GM19240 (cell line): ENCODE results near the gene MYPN.
"Not testable (repeated sequence)": the region's sequence is repeated elsewhere in the genome, so short reads cannot be mapped to it uniquely, and the experiment has no call there.

Experiments used
- DNase-seq: peaks from one replicate; pipeline ENCODE4 v3.0.0; 2011; ENCODE audit warnings: low spot score; ENCODE audit not compliant: insufficient read length

Gene MYPN, protein sequence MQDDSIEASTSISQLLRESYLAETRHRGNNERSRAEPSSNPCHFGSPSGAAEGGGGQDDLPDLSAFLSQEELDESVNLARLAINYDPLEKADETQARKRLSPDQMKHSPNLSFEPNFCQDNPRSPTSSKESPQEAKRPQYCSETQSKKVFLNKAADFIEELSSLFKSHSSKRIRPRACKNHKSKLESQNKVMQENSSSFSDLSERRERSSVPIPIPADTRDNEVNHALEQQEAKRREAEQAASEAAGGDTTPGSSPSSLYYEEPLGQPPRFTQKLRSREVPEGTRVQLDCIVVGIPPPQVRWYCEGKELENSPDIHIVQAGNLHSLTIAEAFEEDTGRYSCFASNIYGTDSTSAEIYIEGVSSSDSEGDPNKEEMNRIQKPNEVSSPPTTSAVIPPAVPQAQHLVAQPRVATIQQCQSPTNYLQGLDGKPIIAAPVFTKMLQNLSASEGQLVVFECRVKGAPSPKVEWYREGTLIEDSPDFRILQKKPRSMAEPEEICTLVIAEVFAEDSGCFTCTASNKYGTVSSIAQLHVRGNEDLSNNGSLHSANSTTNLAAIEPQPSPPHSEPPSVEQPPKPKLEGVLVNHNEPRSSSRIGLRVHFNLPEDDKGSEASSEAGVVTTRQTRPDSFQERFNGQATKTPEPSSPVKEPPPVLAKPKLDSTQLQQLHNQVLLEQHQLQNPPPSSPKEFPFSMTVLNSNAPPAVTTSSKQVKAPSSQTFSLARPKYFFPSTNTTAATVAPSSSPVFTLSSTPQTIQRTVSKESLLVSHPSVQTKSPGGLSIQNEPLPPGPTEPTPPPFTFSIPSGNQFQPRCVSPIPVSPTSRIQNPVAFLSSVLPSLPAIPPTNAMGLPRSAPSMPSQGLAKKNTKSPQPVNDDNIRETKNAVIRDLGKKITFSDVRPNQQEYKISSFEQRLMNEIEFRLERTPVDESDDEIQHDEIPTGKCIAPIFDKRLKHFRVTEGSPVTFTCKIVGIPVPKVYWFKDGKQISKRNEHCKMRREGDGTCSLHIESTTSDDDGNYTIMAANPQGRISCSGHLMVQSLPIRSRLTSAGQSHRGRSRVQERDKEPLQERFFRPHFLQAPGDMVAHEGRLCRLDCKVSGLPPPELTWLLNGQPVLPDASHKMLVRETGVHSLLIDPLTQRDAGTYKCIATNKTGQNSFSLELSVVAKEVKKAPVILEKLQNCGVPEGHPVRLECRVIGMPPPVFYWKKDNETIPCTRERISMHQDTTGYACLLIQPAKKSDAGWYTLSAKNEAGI (N-terminal part only)

DNA sequence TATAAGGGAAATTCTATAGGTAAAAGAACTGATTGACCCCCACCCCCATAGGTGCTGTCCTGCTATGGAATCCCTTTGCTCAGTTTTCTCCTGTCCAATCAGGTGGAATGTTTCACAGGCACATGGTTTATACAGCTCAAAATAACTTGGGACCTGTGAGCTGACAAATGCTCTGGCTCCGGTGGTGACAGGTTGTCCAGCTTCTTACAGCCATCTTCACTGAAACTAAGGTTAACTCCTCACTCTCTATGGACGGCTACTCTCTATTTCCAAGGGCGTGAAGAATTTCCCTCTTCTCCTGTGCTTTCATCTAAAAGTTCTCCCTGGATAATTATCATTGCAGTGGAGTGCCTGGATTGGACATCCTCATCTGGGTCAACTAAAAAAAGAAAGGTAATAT is at the start of gene MYPN:
Gene MYPN, plus strand, starts transcription at position 158 of the 400 bp plus-strand sequence. CDS start 11,951 bp downstream, outside the sequence.
- DNase-seq = no peak

DNA sequence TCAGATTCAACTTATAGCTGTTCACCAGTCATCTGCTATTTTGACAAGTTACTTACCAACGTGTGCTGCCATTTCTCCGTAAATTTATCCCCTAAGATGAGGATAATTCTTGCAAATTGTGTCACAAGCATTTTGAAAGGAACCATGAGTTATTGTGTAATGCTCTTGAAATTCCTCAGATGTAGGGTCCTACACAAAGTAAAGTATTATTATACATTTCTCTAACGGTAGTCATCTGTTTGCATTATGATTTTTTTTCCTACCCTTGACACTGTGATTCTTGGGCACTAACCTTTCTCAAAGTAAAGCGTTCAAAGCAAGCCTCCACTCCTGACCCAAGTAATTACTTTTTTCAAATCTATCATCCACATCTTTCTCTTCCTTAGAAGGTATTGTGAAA is 42.3 kb upstream of the MYPN start:
- no peak for DNase-seq

DNA sequence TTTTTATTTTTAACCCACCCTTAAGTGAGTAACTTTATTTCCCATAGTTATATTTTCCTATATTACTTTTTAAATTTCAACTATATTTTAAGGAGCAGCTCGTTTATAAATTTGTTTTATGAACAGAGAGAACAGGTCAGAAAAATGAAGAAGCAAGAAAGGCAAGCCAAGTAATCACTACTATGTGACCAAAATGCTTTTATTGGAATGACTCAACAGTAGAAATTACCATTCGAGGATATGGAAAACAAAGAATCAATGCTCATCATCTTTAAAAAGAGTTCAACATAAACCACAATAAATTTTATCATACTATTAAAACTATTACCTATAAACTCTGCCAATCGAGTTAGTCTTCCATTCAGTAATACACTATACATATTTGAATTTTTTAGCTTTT is 41.8 kb upstream of the MYPN start:
- DNase-seq = no peak

DNA sequence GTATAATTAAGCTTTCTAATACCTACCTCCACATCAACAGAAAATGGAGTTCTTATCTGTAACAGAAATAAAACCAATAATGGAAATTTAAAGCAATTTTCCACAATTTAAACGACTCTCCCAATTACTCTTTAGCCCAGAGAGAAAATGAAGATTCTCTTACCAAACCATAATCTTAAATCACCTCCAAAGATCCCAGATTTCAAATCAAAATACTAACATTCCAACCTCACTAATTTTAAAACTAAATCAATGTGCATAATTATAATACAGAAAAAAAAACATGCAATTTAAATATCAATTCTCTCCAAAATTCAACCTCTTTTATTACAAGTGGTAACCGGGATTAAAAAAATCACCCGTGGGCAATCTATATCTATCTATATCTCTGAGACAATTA is 35.7 kb upstream of the MYPN start:
- DNase-seq = no peak

DNA sequence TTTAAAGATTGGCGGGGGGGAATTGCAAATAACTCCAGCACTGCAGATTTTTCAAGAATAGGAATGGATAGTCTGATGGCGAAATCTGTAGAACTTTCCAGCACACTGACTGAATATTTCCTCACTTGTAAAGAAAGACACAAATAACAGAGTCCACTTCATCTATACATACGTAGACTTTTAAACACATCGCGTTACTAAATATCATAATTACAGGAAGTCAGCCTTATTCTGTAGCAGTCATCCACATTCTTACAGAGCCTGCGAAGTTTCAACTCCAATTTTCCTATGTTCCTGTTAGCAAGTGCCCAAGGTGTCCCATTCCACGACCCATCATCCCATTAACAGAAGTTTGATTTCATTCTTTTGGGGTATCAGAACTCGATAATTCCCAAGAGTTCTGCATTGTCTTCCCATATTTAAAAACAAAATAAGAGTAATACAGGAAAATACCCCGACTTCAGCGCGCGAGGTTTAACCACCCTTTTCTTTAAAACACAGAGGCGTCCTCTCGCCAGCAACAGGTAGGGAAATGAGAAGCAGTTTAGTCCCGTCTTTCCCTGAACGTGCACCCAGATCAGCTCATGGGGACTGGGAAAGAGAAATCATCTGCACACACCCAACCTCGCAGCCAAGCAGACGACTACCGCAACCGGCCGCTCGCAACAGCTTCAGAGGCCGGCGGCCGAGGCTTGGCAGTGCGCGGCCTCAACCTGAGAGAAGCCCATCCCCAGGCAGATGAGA is 35.1 kb upstream of the MYPN start:
- no peak for DNase-seq

DNA sequence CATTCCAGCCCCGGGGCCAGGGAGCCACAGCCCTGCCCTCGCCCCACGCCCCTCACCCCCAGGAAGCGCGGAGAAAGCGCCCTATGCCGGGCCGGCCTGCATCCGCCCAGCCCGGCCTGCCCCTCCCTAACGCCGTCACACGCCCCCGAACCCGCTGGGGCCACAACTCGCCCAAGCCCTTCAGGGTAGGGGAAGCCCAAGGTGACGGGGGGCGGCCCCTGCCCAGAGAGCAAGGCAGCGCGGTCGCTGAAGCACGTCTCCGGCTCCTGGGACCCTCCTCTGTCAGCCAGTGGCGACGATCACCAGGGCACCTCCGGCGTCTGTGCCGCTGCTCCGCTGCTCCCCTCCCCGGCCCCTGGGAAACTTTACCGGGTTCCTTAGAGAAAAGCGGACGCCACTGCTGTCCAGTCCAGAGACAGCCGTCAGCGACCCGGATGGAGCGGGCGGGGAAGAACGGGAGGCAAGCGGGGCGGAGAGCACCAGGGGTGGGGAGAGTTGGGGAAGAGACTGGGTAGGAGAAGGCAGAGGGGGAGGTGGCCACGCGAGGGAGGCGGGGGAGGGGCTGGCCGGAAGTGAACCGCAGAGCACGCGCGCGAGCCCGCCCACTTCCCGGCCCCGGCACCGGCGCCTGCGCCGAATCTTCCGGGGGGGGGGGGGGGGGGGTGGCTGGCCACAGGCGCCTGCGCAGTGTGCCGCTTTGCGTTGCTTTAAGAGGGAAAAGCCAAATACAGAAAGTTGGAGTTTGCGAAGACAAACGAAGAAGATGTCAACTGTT is 34.3 kb upstream of the MYPN start, which contains the start of gene HERC4:
Gene HERC4, minus strand, starts transcription at position 509 of the 775 bp plus-strand sequence. CDS start 2,175 bp downstream, outside the sequence.
- peak; percentile 66 for DNase-seq

DNA sequence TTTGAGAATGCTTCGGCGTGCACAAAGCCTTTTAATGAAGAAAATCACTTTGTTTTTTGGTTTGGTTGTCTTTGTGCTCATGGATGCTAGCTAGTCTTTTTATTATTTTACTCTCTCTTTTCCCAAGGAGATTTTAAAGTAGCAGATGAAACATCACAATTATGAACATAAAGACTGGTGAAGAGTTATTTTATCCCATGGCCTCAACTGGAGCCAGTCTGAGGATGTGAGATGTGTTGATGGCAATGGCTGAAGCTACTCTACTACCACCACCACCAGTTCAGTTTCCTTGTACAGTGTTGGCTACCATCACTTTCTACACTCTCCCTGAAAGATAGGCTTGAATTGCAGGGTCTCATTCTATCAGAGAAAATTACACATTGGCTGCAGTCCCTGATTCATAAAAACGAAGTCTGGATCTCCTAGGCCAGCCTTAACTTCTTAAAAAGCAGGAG is 33.7 kb upstream of the MYPN start:
- no peak for DNase-seq

DNA sequence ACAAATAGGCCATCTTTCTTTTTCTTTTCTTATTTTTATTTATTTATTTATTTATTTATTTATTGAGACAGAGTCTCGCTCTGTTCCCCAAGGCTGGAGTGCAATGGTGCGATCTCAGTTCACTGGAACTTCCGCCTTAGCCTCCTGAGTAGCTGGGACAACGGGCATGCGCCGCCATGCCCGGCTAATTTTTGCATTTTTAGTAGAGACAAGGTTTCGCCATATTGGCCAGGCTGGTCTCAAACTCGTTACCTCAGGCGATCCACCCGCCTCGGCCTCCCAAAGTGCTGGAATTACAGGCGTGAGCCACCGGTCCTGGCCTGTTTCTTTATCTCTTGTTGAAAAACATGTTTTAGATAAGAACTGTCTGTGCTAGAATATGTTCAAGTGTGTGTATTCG is 33.2 kb upstream of the MYPN start:
- DNase-seq = not testable (repeated sequence)

DNA sequence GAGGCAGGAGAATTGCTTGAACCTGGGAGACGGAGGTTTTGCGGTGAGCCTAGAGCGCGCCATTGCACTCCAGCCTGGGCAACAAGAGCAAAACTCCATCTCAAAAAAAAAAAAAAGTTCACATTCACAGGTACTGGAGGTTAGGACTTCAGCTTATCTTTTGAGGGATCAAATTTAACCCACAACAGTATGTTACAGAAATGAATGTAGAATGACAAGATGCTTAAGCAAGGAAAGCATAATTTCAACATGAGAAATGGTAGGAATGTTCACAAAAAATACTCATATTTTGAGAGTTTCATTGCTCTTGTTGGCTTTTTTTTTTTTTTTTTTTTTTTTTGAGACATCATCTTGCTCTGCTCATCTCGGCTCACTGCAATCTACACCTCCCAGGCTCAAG is 32.3 kb upstream of the MYPN start:
- DNase-seq = no peak

DNA sequence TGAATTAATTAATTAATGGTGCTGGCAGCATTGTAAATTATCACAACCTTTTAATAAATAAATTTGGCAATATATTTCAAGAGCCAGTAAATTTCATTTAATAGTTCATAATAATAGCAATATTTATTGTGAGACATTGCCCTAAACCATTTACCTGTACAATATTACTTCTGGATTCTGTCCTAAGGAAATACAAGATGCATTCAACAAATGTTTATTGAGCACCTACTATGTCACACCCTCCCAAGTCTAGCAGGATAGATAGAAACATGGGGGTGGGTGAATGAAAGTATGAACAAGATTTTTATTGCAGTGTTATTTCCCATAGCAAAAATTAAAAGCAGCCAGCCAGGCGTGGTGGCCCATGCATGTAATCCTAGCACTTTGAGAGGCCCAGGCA is 29.9 kb upstream of the MYPN start:
- no peak for DNase-seq

DNA sequence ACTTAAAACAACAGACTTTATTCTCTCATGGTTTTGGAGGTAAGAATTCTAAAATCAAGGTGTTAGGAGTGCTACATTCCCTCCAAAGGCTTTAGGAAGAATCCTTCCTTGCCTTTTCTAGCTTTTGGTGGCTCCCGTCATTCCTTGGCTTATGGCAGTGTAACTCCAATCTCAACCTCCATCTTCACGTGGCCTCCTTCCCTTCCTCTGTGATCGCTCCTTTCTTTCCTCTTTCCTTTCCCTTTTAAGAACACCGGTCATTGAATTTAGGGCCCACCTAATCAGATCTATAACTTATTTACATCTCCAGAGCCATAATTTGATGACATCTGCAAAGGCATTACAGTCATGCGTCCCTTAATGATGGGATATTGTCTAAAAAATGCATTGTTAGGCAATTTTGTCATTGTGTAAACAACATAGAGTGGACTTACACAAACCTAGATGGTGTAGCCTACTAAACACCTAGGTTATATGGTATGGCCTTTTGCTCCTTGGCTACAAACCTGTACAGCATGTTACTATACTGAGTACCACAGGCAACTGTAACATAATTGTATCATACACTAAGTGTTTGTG is 28.3 kb upstream of the MYPN start:
- DNase-seq = no peak

DNA sequence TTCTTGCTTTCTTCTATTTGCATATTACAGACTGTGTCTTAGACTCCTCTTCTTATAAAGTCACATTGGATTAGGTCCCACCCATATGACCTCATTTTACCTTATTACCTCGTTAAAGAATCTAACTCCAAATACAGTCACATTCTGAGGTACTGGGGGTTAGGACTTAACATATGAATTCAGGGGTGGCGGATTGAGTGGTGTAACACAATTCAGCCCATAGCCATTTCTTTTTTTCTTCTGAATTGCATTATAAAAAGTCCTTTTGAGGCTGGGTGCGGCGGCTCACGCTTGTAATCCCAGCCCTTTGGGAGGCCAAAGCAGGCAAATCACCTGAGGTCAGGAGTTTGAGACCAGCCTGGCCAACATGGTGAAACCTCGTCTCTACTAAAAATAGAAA is 27.4 kb upstream of the MYPN start:
- DNase-seq = no peak

DNA sequence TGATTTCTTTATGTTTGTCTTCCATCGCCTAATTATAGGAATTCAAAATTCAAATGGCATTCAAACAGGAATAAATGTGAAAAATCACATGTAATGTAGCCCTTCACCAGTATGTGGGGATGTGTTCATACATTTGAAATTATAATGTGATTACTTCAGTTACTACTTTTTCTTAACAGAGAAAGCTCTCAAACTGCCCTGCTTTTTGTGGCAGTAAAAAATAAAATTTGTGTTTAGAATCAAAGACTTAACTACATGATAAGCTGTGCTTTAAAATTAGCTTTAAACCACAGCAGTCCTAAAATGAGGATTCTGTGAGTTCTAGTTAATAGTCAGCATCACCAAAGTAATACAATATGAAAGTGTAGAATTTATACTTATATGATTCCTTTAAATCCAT is 26.4 kb upstream of the MYPN start:
- no peak for DNase-seq

DNA sequence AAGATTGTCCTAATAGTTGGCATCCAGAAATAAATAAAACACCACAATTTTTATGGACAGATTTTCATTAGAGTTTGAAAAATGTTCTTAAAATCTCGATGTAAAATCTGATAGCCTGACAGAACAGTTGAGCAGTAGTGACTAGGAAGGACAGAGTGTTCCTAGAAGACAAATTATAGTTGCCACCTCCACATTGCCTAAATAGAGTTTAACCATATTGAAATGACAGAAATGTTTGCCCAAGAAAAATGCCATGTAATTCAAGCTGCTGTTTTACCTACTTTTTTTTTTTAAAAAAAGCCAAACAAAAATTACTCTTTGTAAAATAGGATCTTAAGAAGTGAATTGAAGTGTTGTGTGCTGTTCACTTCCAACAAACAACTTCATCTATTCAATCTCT is 25.3 kb upstream of the MYPN start:
- DNase-seq = no peak

DNA sequence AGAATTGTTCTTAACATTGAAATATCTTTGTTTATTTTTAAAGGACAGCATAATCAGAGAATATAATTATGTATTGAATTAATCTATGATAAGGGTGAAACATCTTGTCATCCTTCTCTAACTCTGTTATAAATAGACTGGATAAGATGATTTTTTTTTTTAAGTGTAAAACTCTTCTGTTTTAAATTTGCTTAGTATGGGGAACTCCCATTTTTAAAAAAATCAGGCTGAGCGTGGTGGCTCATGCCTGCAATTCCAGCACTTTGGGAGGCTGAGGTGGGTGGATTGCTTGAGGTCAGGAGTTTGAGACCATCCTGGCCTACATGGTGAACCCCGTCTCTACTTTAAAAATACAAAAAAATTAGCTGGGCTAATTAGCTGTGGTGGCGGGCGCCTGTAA is 24.8 kb upstream of the MYPN start:
- no peak for DNase-seq

DNA sequence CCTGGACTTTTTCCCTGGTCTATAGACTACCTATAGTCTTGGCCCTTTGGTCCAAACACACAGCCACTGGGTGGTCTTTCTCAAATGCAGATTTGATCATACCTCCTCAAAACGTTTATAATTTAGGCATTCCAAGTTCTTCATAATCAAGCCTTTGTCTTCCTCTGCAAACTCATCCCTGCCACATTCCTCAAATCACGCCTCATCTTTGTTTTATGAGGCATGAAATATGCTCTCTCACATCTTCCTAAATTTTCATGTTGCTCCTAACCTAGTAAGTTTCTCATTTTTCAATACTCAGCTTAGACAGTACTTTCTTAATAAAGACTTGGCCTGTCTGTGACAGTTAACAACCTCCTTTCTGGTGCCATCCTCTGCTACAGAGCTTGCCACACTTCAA is 23.3 kb upstream of the MYPN start:
- DNase-seq = no peak

DNA sequence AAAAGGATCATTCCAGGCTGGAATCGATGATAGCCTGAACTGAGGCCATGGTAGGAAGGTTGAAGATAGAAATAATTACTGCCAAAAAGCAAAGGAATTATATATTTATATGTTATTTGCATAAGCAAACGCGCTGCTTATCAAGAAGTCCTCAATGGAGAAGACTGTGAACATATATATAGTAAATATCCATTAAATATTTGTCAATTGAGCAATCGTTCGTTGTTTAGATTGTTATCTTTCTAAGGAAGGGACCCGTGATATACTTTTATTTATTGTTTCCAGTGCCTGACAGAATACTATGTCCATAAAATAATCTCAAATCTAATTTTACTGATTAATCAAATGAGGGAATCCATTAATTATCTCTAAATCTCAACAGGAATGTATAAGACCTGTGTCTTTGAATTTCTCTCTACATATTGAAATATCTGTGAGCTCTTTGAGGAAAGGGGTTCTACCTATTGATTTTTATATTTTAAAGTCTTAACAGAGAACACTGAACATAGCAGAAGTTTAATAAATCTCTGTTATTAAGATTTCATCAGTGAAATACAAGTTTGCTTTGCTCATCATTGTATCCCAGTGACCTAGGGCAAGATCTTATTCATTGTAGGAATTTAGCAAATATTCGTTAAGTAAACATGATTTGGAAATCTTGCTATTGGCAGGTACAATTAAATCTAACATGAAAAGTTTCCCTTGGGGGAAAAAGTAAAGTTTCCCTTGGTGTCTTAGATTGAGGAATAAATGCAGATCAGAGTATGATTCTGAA is 22.2 kb upstream of the MYPN start:
- no peak for DNase-seq

DNA sequence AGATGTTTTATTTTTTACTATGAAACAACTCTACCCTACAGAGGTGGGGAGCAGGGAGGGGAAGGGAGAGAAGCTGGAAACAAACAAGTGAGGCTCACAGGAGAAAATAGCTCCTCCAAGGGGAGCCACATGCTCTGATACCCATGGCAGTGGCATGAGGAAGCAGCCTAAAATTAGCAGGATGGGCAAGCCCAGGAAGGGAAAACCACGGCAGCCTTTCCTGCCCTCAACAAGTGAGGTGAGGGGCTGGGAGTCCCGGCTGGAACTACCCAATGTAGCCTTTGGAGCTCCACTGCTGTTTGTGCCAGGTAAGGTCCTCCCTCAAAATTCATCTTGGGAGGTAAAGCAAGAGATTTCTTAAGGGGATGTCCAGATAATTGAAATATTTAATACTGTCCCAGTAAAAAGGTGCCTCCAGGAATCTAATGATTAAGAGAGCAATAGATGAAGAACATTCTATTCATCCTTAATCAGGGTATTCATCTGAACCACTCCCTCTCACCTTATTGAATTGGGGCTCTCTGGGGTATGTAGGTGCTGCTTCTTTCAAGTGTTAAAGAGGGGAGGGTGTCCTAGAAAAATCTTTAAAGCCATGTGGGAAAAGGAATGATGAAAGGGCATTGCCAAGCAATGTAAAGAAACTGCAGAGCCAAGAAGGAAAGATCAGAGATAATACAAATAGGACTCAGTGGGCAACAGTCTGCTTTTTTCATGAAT is 21.4 kb upstream of the MYPN start:
- DNase-seq = no peak
